A549 (cell line): ENCODE results near the gene SLC17A8. TPM values are rescaled to one million over a fixed set of nuclear protein-coding genes. Genes with fewer than 3 reads are reported as not detected.

Source experiments
- ATAC-seq, 2 experiments: fragments of 200-7000 bp in 1 of 2; fragments of >200 bp in 1 of 2; cut with Nextera tagmentation in 1 of 2; cut with Tn5 transposase in 1 of 2; 3 replicates each; pipeline versions ENCODE4 v1.8.0 to v1.9.1; 2018 to 2020; ENCODE audit warnings: mild to moderate bottlenecking in 1 of 2, moderate library complexity in 1 of 2
- CTCF ChIA-PET: fragments of 300-600 bp; sonication (Branson Sonifier 250); formaldehyde crosslinking; extraction: SDS; loops from one replicate; lab custom pipeline; 2021; ENCODE audit warnings: antibody characterized with exemption, inconsistent platforms; lab: Yijun Ruan, JAX
- POLR2A ChIA-PET: fragments of 350-600 bp; formaldehyde crosslinking; extraction: SDS; loops from one replicate; lab custom pipeline; 2021; ENCODE audit warnings: antibody characterized with exemption, inconsistent platforms; lab: Yijun Ruan, JAX
- DNase-seq, 2 experiments: peaks; one replicate each; pipeline versions ENCODE4 v3.0.0 to v3.0.0-alpha.2; 2011 to 2016; ENCODE audit warnings: low read depth in 1 of 2, low spot score in 1 of 2
- FAIRE-seq: peaks from 2 replicates; lab custom pipeline; 2011; peaks lifted over from hg19 to GRCh38; lab: Jason Lieb, UNC
- H3K27ac ChIP-seq, 2 experiments: fragments of >200 bp; sonication (Bioruptor Twin); formaldehyde crosslinking; 3 replicates each; pipeline ENCODE4 v1.5.1; 2016 to 2017
- H3K4me1 ChIP-seq: fragments of >200 bp; sonication (Bioruptor Twin); formaldehyde crosslinking; 3 replicates; pipeline ENCODE4 v1.6.1; 2016
- H3K4me2 ChIP-seq: fragments of >200 bp; sonication (Bioruptor Twin); formaldehyde crosslinking; 3 replicates; pipeline ENCODE4 v1.6.1; 2016
- H3K4me3 ChIP-seq: fragments of >200 bp; sonication (Bioruptor Twin); formaldehyde crosslinking; 3 replicates; pipeline ENCODE4 v1.5.1; 2016
- H3K9me3 ChIP-seq: fragments of >200 bp; sonication (Bioruptor Twin); formaldehyde crosslinking; 3 replicates; pipeline ENCODE4 v1.6.1; 2016
- ATOH8 ChIP-seq: fragments of 250-450 bp; sonication (Bioruptor Pico); IDR thresholded peaks from 2 replicates; pipeline ENCODE4 v1.5.0; 2020; ENCODE audit warnings: low read depth, mild to moderate bottlenecking, moderate library complexity
- BCL3 ChIP-seq: fragments of >200 bp; sonication (Bioruptor Twin); formaldehyde crosslinking; IDR thresholded peaks from 3 replicates; pipeline ENCODE4 v1.6.1; 2016
- CBX8 ChIP-seq: fragments of 200-600 bp; sonication (generic); IDR thresholded peaks from 2 replicates; pipeline ENCODE4 v1.6.1; 2016
- CEBPB ChIP-seq, 2 experiments: fragments of >200 bp in 1 of 2; sonication (Bioruptor Twin) in 1 of 2; formaldehyde crosslinking in 1 of 2; IDR thresholded peaks; 2 replicates each; pipeline ENCODE4 v1.6.1; 2012 to 2016
- CHD2 ChIP-seq: fragments of 150-350 bp; IDR thresholded peaks from 2 replicates; pipeline ENCODE4 v1.6.1; 2014; ENCODE audit warnings: low read length; ENCODE audit not compliant: partially characterized antibody
- E2F6 ChIP-seq: IDR thresholded peaks from 2 replicates; pipeline ENCODE4 v1.6.1; 2012; ENCODE audit warnings: low read depth, borderline replicate concordance
- EHMT2 ChIP-seq: fragments of 200-600 bp; sonication (generic); IDR thresholded peaks from 2 replicates; pipeline ENCODE4 v1.6.1; 2016; ENCODE audit warnings: antibody characterized with exemption, low read depth, mild to moderate bottlenecking, moderate library complexity
- FOSB ChIP-seq: fragments of 250-450 bp; sonication (Bioruptor Pico); IDR thresholded peaks from 2 replicates; pipeline ENCODE4 v1.5.0; 2020; ENCODE audit warnings: mild to moderate bottlenecking, moderate library complexity
- HEYL ChIP-seq: fragments of 250-450 bp; sonication (Bioruptor Pico); IDR thresholded peaks from 2 replicates; pipeline ENCODE4 v1.8.0; 2021; ENCODE audit warnings: mild to moderate bottlenecking, moderate library complexity
- HOXA7 ChIP-seq: fragments of 250-450 bp; sonication (Bioruptor Pico); IDR thresholded peaks from 2 replicates; pipeline ENCODE4 v1.5.0; 2020; ENCODE audit warnings: mild to moderate bottlenecking, moderate library complexity
- HOXB13 ChIP-seq: fragments of 250-450 bp; sonication (Bioruptor Pico); IDR thresholded peaks from 2 replicates; pipeline ENCODE4 v1.5.0; 2020; ENCODE audit warnings: low read depth, mild to moderate bottlenecking, moderate library complexity
- HOXB5 ChIP-seq: fragments of 250-450 bp; sonication (Bioruptor Pico); IDR thresholded peaks from 2 replicates; pipeline ENCODE4 v1.5.0; 2020; ENCODE audit warnings: mild to moderate bottlenecking, moderate library complexity
- JUNB ChIP-seq: fragments of >200 bp; sonication (Bioruptor Twin); formaldehyde crosslinking; IDR thresholded peaks from 2 replicates; pipeline ENCODE4 v1.6.1; 2016
- KDM5A ChIP-seq: fragments of 200-600 bp; sonication (generic); IDR thresholded peaks from 2 replicates; pipeline ENCODE4 v1.6.1; 2016; ENCODE audit warnings: antibody characterized with exemption, mild to moderate bottlenecking
- MAFK ChIP-seq: fragments of 450-650 bp; IDR thresholded peaks from 2 replicates; pipeline ENCODE4 v1.6.1; 2014; ENCODE audit not compliant: partially characterized antibody
- MAX ChIP-seq: IDR thresholded peaks from 2 replicates; pipeline ENCODE4 v1.6.1; 2012
- MAZ ChIP-seq: fragments of 150-350 bp; IDR thresholded peaks from 2 replicates; pipeline ENCODE4 v1.6.1; 2014; ENCODE audit warnings: antibody characterized with exemption, low read depth, low read length, borderline replicate concordance
- MYC ChIP-seq: IDR thresholded peaks from 2 replicates; pipeline ENCODE4 v1.6.1; 2012; ENCODE audit warnings: mild to moderate bottlenecking, inconsistent platforms, low read length, improper control_type of control experiment, borderline replicate concordance
- NFE2L2 ChIP-seq: fragments of 150-350 bp; conservative IDR thresholded peaks from 2 replicates; pipeline ENCODE4 v1.6.1; 2014; ENCODE audit warnings: low read length
- NR3C1 ChIP-seq: fragments of >200 bp; sonication (Bioruptor Twin); formaldehyde crosslinking; IDR thresholded peaks from 3 replicates; pipeline ENCODE4 v1.6.1; 2017
- PHF8 ChIP-seq: fragments of 200-600 bp; sonication (generic); IDR thresholded peaks from 2 replicates; pipeline ENCODE4 v1.6.1; 2016; ENCODE audit warnings: low read depth, mild to moderate bottlenecking, antibody characterized with exemption, moderate library complexity, borderline replicate concordance
- POLR2A ChIP-seq: IDR thresholded peaks from 2 replicates; pipeline ENCODE4 v1.6.1; 2012; ENCODE audit warnings: mild to moderate bottlenecking, low read length
- POLR2AphosphoS2 ChIP-seq: conservative IDR thresholded peaks from 2 replicates; pipeline ENCODE4 v1.6.1; 2012; ENCODE audit warnings: low read length, improper control_type of control experiment, inconsistent platforms
- RARB ChIP-seq: fragments of 250-450 bp; sonication (Bioruptor Pico); IDR thresholded peaks from 2 replicates; pipeline ENCODE4 v1.8.0; 2021; ENCODE audit warnings: mild to moderate bottlenecking, moderate library complexity
- RCOR1 ChIP-seq: fragments of 150-350 bp; IDR thresholded peaks from 2 replicates; pipeline ENCODE4 v1.6.1; 2014; ENCODE audit warnings: antibody characterized with exemption, low read length, low read depth
- RFX5 ChIP-seq: fragments of 450-650 bp; IDR thresholded peaks from 2 replicates; pipeline ENCODE4 v1.7.1; 2014; ENCODE audit warnings: antibody characterized with exemption, mild to moderate bottlenecking, moderate library complexity
- SREBF2 ChIP-seq: fragments of 450-650 bp; IDR thresholded peaks from 2 replicates; pipeline ENCODE4 v1.6.1; 2014; ENCODE audit warnings: mild to moderate bottlenecking, moderate library complexity
- TP53 ChIP-seq: fragments of 250-450 bp; sonication (Bioruptor Pico); IDR thresholded peaks from 2 replicates; pipeline ENCODE4 v1.5.0; 2021; ENCODE audit warnings: mild to moderate bottlenecking, moderate library complexity
- ZC3H11A ChIP-seq: fragments of 450-650 bp; IDR thresholded peaks from 2 replicates; pipeline ENCODE4 v1.6.1; 2014; ENCODE audit warnings: antibody characterized with exemption, mild to moderate bottlenecking
- ZSCAN20 ChIP-seq: fragments of 250-450 bp; sonication (Bioruptor Pico); IDR thresholded peaks from 2 replicates; pipeline ENCODE4 v1.8.0; 2022; ENCODE audit warnings: mild to moderate bottlenecking, moderate library complexity
- WGBS: methylation state at CpG from one replicate; pipeline ENCODE4 v1.1.6; 2017; ENCODE audit errors: missing lambda C conversion rate; 5-methylcytosine and 5-hydroxymethylcytosine counted together
- polyA plus RNA-seq, 4 experiments: library from polyadenylated mRNA; depleted of rRNA in 3 of 4; stranded (reverse); fragments of >200 nt; fragmentation: RNase III in 1 of 4; extraction: RNeasy Plus Mini Kit Qiagen cat#74134 plus additional on column Dnase treatment in 1 of 4; gene quantifications; 2 replicates in 3 of 4; 3 replicates in 1 of 4; pipeline ENCODE4 v1.2.3, GENCODE V29; 2011 to 2017

The SLC17A8 gene
- polyA plus RNA-seq, 2 of the 4 experiments (the other 2 are of a cell fraction), result 0.03 to 0.04 TPM

GRCh38 chr12:100463661-100464060, 106.8 kb downstream of the SLC17A8 start (continued):
- TF ChIP-seq BCL3 (no peak), PHF8 (no peak), CEBPB (IDR thresholded peaks at IDR 0.05) (no peak)

- no peaks in the 10 kb centered on the region for H3K9me3 ChIP-seq
- no peak overlapping the region for H3K27ac ChIP-seq
- H3K4me2 ChIP-seq, result no peak overlapping the region
- POLR2A ChIA-PET, result no interaction called here
- TF ChIP-seq FOSB (CRISPR knock-in tag), result no peak
- TF ChIP-seq HOXB13 (CRISPR knock-in tag), result no peak
- no peak for TF ChIP-seq RFX5
- no peak for TF ChIP-seq MAX
- no peak for TF ChIP-seq HEYL
- TF ChIP-seq E2F6, result no peak
- no peak for TF ChIP-seq ATOH8 (CRISPR knock-in tag)
- TF ChIP-seq PHF8, result no peak
- no peak for TF ChIP-seq RCOR1
- no peak for TF ChIP-seq TP53
- TF ChIP-seq RARB (CRISPR knock-in tag), result no peak
- no peak for TF ChIP-seq NFE2L2
- no peak for TF ChIP-seq CHD2
- DNase-seq, result no peak
- no peak overlapping the region for H3K4me3 ChIP-seq
- CTCF ChIA-PET, result no interaction called here
- FAIRE-seq, result no peak
- 0 out of 3 replicates have a peak, but pooled peaks cover 3% of the 10 kb centered on the region for H3K4me1 ChIP-seq
- ATAC-seq, result peak in 1 of 2 experiments; percentile 36; a peak in 2 of 6 replicates
- WGBS, result 39% methylated on average over 1 of the region's 1 CpG
These were observed 107.7 kb downstream of the SLC17A8 start for GRCh38 chr12:100464529-100464928.

- Histone ChIP-seq H3K9me3 (no peaks in the 10 kb centered on the region), H3K4me1 (peaks cover 8% of the 10 kb centered on the region), H3K27ac (no peak overlapping the region), H3K4me3 (no peak overlapping the region), H3K4me2 (no peak overlapping the region)
- POLR2A ChIA-PET, result no interaction called here
- FAIRE-seq (no peak), ATAC-seq (no peak), DNase-seq (no peak)
- no peak for TF ChIP-seq POLR2AphosphoS2
- TF ChIP-seq ZC3H11A, result no peak
- TF ChIP-seq KDM5A, result no peak
- TF ChIP-seq ZSCAN20, result no peak
- TF ChIP-seq CBX8, result no peak
- no peak for TF ChIP-seq RCOR1
- no peak for TF ChIP-seq NR3C1
- no peak for TF ChIP-seq BCL3
- TF ChIP-seq ATOH8 (CRISPR knock-in tag), result no peak
- TF ChIP-seq CEBPB (IDR thresholded peaks at IDR 0.05), result no peak
- TF ChIP-seq EHMT2, result no peak
- no peak for TF ChIP-seq HOXB5
- TF ChIP-seq POLR2A, result no peak
- no peak for TF ChIP-seq MYC
- TF ChIP-seq HOXA7 (CRISPR knock-in tag), result no peak
- TF ChIP-seq JUNB, result no peak
- TF ChIP-seq MAFK, result no peak
- TF ChIP-seq MAZ, result no peak
- TF ChIP-seq SREBF2, result no peak
- CTCF ChIA-PET, result no interaction called here
These were observed 111.3 kb downstream of the SLC17A8 start for GRCh38 chr12:100468126-100468525.
